Stimulated activated CD8-positive, alpha-beta memory T cell treated with anti-CD3 and anti-CD28 coated beads, Interleukin-7, amount 100 ng/mL, for 1 hour (primary cell): ENCODE data around the gene RELN.

Experiments used
- DNase-seq, 2 donors: peaks; one replicate each; pipeline ENCODE4 v3.0.0-alpha.2; 2020; ENCODE audit warnings: low read depth in 2 of 2

The RELN gene

GRCh38 chr7:103717574-103717973 is 271.9 kb downstream of the RELN start:
- no peak for DNase-seq

- no peak for DNase-seq
Observed at GRCh38 chr7:103715376-103716120, 273.9 kb downstream of the RELN start.

- DNase-seq: no peak
Observed at GRCh38 chr7:103714376-103714927, 275.0 kb downstream of the RELN start.

- DNase-seq: no peak
Observed at GRCh38 chr7:103712991-103713778, 276.3 kb downstream of the RELN start.

- DNase-seq: no peak
Observed at GRCh38 chr7:103711413-103711812, 278.0 kb downstream of the RELN start.

- DNase-seq: no peak
Observed at GRCh38 chr7:103710247-103710646, 279.2 kb downstream of the RELN start.

- no peak for DNase-seq
Observed at GRCh38 chr7:103706805-103707204, 282.7 kb downstream of the RELN start.

GRCh38 chr7:103705542-103705941 is 283.9 kb downstream of the RELN start:
- no peak for DNase-seq

GRCh38 chr7:103704701-103705100 is 284.8 kb downstream of the RELN start:
- DNase-seq: no peak

GRCh38 chr7:103702982-103703381 is 286.5 kb downstream of the RELN start:
- no peak for DNase-seq

- no peak for DNase-seq
Observed at GRCh38 chr7:103702454-103702853, 287.0 kb downstream of the RELN start.

- no peak for DNase-seq
Observed at GRCh38 chr7:103699032-103699431, 290.4 kb downstream of the RELN start.

GRCh38 chr7:103698064-103698463 is 291.4 kb downstream of the RELN start:
- DNase-seq: no peak

- DNase-seq: no peak
Observed at GRCh38 chr7:103695521-103695920, 293.9 kb downstream of the RELN start.

GRCh38 chr7:103694304-103694703 is 295.2 kb downstream of the RELN start:
- no peak for DNase-seq

GRCh38 chr7:103691291-103691690 is 298.2 kb downstream of the RELN start:
- no peak for DNase-seq

GRCh38 chr7:103690242-103690974 is 299.1 kb downstream of the RELN start:
- no peak for DNase-seq

GRCh38 chr7:103689255-103689654 is 300.2 kb downstream of the RELN start:
- no peak for DNase-seq

GRCh38 chr7:103687951-103688350 is 301.5 kb downstream of the RELN start:
- no peak for DNase-seq

- DNase-seq: no peak
Observed at GRCh38 chr7:103687272-103687671, 302.2 kb downstream of the RELN start.

- DNase-seq: no peak
Observed at GRCh38 chr7:103686763-103687162, 302.7 kb downstream of the RELN start.

- no peak for DNase-seq
Observed at GRCh38 chr7:103686064-103686463, 303.4 kb downstream of the RELN start.
